A549 (cell line): ENCODE results near the gene FARSB.

Experiments
- CBX2 ChIP-seq: fragments of 200-600 bp; sonication (generic); IDR thresholded peaks from 2 replicates; pipeline ENCODE4 v1.6.1; 2016; ENCODE audit warnings: low read depth, mild to moderate bottlenecking, borderline replicate concordance
- ESRRA ChIP-seq: fragments of 150-350 bp; IDR thresholded peaks from 2 replicates; pipeline ENCODE4 v1.6.1; 2014; ENCODE audit warnings: mild to moderate bottlenecking, low read length, borderline replicate concordance

DNA sequence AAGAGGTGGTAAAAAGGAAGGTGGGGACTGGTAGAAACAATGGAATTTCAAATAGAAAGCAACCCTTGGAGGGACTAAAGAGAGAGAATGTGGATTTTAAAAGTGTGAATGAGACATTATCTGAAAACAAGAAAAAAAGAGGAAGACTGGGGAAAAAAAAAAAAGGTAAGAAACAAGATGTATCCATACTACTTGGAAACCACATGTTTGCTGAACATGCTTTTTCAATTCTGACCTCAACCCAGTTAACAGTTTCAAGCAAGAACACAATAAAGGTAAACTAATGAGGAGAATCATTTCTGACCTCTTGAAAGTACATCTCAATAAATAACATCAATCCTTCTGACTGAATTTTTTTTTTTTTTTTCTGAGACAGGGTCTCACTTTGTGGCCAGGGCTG is 2.6 kb downstream of the FARSB start:
- TF ChIP-seq CBX2 (no peak), ESRRA (no peak)
